Endometrial microvascular endothelial cells (primary cell): Measurements from ENCODE around the gene OR10H5. TPM values are rescaled to one million over a fixed set of nuclear protein-coding genes. Genes with fewer than 3 reads are reported as not detected.
"Not testable (repeated sequence)": the region's sequence is repeated elsewhere in the genome, so short reads cannot be mapped to it uniquely, and the experiment has no call there.

ENCODE experiments used
- in situ Hi-C: cut with HindIII; loops from 2 replicates; pipeline ENCODE4 v1.10.0; 2017; ENCODE audit warnings: low sequenced_read_pairs, low pct_unique_long_range_greater_than_20kb; ENCODE audit errors: inconsistent ontology term
- total RNA-seq: library from RNA; depleted of rRNA; stranded (reverse); fragments of >200 nt; gene quantifications from one replicate; pipeline ENCODE4 v1.2.3, GENCODE V29; 2015; ENCODE audit errors: inconsistent ontology term

OR10H5 gene, protein sequence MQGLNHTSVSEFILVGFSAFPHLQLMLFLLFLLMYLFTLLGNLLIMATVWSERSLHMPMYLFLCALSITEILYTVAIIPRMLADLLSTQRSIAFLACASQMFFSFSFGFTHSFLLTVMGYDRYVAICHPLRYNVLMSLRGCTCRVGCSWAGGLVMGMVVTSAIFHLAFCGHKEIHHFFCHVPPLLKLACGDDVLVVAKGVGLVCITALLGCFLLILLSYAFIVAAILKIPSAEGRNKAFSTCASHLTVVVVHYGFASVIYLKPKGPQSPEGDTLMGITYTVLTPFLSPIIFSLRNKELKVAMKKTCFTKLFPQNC
- total RNA-seq: not detected

- in situ Hi-C loops: no loop called here
These were observed at the start of gene OR10H5 for GRCh38 chr19:15787611-15788155. Gene OR10H5 (plus strand): TSS chr19:15787661. CDS start chr19:15794049, 6,388 bp downstream.

DNA sequence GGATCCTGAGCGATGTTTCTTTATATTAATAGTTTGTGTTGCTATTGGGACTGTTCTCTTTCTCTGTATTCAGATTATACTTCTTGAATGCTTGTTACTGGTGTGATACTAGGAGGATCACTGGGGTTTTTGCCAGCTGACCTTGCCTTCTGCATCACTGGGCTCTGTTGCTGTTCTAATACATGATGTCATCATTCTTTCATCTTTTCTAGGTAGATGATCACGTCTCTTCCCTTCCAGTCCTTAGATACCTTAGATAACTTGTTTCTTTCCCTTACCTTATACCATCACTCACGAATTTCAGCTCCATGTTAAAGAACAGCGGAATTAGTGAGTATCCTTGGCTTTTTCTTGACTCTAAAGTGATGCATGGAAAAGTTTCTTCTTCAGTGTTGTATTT, 49.7 kb upstream of the OR10H5 start, which contains the start of gene OR10H3:
OR10H3 (plus strand) TSS at position 264 of the 400 bp plus-strand sequence. CDS start 3,408 bp downstream, outside the sequence.
- in situ Hi-C loops: no loop called here

- in situ Hi-C loops: no loop called here
These were observed 46.7 kb upstream of the OR10H5 start for GRCh38 chr19:15740785-15741184.

- in situ Hi-C loops: no loop called here
These were observed 39.2 kb upstream of the OR10H5 start for GRCh38 chr19:15748239-15748638.

GRCh38 chr19:15758379-15758778, 29.1 kb upstream of the OR10H5 start:
- in situ Hi-C loops: no loop called here

- in situ Hi-C loops: no loop called here
These were observed 27.4 kb upstream of the OR10H5 start for GRCh38 chr19:15759962-15760565.

- in situ Hi-C loops: no loop called here
These were observed 17.9 kb upstream of the OR10H5 start for GRCh38 chr19:15769586-15769985.

- in situ Hi-C loops: not testable (repeated sequence)
These were observed 13.3 kb upstream of the OR10H5 start for GRCh38 chr19:15774159-15774558.

- in situ Hi-C loops: no loop called here
These were observed 12.2 kb upstream of the OR10H5 start for GRCh38 chr19:15775249-15775648.

DNA sequence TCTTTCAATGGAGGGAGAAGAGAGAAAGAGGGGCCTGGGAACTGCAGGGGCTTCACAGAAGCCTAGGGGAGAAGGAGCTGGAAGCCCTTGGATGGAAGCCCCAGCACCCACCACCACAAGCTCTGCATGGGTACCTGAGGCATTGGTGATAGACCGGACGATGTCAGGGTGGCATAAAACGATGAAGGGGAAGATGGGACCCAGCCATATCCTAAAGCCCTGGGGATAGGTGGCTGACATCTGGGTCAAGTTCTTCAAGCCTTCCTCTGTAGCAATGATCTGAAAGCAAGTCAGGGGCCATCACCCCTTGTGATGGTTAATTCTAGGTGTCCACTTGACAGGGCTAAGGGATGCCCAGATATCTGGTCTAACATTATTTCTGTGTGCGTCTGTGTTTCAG, 11.2 kb upstream of the OR10H5 start:
- in situ Hi-C loops: no loop called here

DNA sequence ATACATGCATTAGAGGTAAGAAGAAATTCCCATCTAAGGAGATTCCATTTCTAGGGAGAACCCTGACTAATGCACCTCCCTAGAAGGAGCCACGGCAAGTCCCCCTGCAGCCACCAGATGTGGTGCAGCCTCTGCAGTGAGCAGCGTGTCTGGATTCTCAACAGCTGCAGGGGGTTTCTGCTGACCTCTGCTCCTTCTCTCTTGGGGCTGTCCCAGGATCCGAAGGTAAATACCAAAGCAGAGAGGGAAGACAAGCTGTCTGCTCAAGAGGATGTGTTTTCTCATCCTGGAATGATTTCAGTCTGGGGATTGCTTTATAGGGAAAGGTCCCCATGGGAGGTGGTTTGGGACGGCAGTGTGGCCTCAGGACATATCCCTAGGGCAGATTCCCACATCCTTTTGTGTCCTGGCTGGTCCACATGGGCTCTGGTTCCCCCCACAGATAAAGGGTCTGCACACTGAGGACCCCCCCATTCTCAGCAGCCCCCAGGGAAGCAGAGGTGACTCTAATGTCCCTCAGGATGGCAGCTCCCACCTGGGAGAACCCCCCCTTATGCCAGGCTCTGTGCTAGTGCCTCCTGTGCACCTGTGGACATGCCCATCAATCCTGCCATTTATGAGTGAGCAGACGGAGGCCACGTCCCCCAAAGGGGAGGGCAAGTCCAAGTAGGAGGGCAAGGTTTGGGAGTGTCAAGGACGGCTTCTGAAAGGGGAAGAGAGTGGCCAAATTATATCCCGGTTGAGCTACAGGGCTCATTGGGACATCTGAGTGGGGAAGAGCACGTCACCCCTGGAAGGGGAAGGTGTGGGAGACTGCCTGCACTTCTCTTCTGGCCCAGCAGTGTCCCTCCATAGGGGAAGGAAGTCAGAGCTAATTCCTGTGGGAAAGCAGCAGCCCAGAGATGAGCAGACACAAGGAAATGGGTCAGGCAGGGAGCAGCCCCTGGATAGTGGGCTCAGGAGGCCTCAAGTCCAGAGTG, 10.2 kb upstream of the OR10H5 start:
- in situ Hi-C loops: no loop called here

GRCh38 chr19:15779756-15780476, 7.5 kb upstream of the OR10H5 start:
- in situ Hi-C loops: no loop called here

DNA sequence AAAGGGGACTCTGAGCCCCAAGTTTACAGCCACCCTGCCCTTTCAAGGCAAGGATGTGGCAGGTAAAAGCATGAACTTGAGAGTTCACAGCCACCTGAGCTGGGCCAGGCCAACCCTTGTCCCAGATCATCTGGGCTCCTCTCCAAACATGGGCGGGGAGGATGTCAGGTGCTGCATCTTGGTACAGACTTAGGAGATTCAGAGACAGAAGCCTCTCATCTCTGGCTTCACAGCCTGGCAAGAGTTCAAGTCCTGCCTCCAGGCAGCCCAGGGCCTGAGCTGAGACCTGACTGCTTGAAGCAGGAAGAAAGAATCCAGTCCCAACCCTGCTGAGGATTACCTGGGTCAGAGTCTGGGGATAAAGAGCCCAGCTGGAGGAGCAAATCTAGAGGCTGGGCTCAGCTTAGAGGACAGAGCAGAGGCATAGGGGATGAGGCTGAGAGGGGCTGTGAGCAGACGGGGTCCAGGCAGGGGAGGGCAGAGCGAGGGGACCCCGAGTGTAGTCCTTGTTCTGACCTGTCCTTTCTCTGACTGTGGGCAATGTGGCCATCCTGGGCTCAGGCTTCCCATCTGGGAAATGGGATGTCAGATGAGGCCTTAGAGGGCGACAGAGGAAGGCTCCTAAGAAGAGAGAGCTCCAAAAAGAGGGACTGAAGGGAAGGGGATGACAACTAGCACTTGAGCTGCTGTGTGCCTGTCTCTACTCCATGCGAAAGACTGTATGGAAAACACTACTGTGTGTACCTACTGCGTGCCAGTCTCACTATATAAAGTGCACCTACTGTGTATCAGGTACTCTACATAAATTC, 6.6 kb upstream of the OR10H5 start:
- in situ Hi-C loops: no loop called here

- in situ Hi-C loops: no loop called here
These were observed 5.8 kb upstream of the OR10H5 start for GRCh38 chr19:15781661-15782060.

GRCh38 chr19:15782211-15782610, 5.2 kb upstream of the OR10H5 start:
- in situ Hi-C loops: no loop called here

GRCh38 chr19:15782896-15783295, 4.6 kb upstream of the OR10H5 start:
- in situ Hi-C loops: not testable (repeated sequence)

DNA sequence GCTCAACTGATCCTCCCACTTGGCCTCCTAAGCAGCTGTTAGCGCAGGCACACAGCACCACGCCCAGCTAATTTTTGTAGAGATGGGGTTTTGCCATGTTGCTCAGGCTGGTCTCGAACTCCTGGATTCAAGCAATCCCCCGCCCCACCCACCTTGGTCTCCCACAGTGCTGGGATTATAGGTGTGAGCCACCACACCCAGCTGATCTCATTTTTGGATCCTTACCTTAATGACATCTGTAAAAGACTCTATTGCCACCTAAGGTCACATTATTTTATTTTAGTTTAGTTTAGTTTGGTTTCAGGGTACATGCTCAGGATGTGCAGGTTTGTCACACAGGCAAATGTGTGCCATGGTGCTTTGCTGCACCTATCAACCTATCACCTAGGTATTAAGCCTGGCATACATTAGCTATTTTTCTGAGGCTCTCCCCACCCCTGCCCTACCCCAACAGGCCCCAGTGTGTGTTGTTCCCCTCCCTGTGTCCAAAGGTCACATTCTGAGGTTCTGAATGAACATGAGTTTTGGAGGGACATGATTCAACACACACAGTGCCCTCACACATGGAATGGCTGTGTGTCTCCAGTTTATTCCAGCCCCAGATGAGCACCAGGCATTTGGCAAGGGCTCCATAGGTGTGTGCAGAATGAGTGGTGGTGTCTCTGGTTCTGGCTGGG, 1.3 kb downstream of the OR10H5 start:
- in situ Hi-C loops: no loop called here
